Measurements from ENCODE around the gene CCL27. TPM values are rescaled to one million over a fixed set of nuclear protein-coding genes. Genes with fewer than 3 reads are reported as not detected.

Gene CCL27
- total RNA-seq, 2 donors from 2014 or later: not detected

DNA sequence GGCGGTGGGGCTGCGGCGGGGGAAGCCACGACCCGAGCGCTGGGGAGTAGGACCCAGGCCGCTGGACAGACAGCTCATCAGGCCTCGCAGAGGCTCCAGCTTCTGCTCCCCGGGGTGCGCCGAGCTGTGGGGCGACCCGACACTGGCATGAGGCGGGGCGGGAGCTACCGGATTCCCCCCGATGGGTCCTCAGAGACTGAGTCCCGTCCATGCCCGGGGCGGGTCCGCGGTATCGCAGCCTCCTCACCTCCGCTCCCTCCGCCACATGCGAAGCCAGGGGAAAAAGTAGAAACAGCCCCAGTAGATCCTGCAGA is 2.6 kb upstream of the CCL27 start:
- intact Hi-C loops (cut with DNase I): no loop called here

DNA sequence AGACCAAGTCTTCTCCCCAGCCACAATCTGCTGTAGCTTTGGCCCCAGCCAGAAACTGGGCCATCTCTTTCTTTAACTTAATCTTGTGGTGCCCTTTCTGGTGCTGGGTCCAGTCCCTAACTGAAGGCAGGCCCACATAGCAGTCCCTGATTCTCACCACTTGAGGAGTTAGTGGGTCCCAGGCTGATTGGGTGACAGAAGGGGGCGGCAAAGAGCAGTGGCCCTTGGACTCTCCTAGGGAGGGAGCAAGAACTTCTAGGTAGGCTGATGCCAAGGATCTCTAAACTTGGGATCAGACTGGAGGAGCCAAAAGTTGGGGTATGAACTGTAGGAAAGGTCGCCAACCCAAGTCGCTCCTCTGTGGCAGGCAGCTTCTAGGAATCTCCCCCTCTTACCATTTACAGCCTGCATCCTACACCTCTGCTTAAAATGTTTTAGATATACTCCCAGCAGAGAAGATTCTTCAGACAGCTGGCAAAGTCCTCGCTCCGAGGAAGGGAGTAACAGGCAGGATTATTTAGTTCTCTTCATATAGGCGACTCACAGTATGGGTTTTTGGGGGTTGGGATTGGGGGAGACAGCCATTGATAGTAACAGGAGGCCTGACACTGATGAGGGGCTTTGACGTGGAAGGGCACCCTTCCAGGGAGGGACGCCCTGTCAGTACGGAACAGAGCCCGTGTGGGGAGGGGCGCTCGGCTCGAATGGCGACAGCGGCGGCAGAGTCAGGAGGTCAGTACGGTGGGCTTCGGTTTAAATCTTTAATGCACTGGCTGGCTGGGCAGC is 2.0 kb upstream of the CCL27 start:
- Histone ChIP-seq H3K36me3 (replicated peaks in 1 of 2; ENCODE audit: insufficient read depth in 1 of 2, low read depth in 2 of 2) (no peaks in the 10 kb centered on the region), H3K9me3 (no peaks in the 10 kb centered on the region), H3K27me3 (no peaks in the 10 kb centered on the region), H3K4me3 (peak overlapping the region; percentile 18 to 78), H3K4me1 (peaks cover 15% of the 10 kb centered on the region), H3K27ac (peak overlapping the region; percentile 92 to 98 (median 96))
- ATAC-seq: peak; percentile 60
- 6 to 12% methylated on average over 18 of the region's 18 CpGs for WGBS, 2 donors
- intact Hi-C loops (cut with DNase I): no loop called here
- TF ChIP-seq POLR2A (IDR thresholded peaks at IDR 0.05): peak in 2 of 3 donors; percentile 6 to 21
- TF ChIP-seq, protein P1, sequence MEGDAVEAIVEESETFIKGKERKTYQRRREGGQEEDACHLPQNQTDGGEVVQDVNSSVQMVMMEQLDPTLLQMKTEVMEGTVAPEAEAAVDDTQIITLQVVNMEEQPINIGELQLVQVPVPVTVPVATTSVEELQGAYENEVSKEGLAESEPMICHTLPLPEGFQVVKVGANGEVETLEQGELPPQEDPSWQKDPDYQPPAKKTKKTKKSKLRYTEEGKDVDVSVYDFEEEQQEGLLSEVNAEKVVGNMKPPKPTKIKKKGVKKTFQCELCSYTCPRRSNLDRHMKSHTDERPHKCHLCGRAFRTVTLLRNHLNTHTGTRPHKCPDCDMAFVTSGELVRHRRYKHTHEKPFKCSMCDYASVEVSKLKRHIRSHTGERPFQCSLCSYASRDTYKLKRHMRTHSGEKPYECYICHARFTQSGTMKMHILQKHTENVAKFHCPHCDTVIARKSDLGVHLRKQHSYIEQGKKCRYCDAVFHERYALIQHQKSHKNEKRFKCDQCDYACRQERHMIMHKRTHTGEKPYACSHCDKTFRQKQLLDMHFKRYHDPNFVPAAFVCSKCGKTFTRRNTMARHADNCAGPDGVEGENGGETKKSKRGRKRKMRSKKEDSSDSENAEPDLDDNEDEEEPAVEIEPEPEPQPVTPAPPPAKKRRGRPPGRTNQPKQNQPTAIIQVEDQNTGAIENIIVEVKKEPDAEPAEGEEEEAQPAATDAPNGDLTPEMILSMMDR (IDR thresholded peaks at IDR 0.05): peak; percentile 73 to 96 (median 86)
- peak; percentile 87 to 93 (median 90) for DNase-seq

More for the DNA sequence above, 2.6 kb upstream of the CCL27 start:
- H3K4me3 ChIP-seq: peak overlapping the region; percentile 18 to 78
- no peak for ATAC-seq
- no peaks in the 10 kb centered on the region for H3K36me3 ChIP-seq (replicated peaks in 1 of 2; ENCODE audit: insufficient read depth in 1 of 2, low read depth in 2 of 2)
- H3K27me3 ChIP-seq: no peaks in the 10 kb centered on the region
- WGBS, 2 donors: 1% methylated on average over 22 of the region's 26 CpGs; no CpG with 5 or more reads in 1 of the 2 donors
- H3K27ac ChIP-seq: peak overlapping the region; percentile 92 to 98 (median 96)
- peaks cover 15% of the 10 kb centered on the region for H3K4me1 ChIP-seq
- no peaks in the 10 kb centered on the region for H3K9me3 ChIP-seq
- DNase-seq: no peak
- TF ChIP-seq POLR2A (IDR thresholded peaks at IDR 0.05): no peak
- TF ChIP-seq, protein P1 (IDR thresholded peaks at IDR 0.05): peak in 1 of 7 experiments; percentile 6

DNA sequence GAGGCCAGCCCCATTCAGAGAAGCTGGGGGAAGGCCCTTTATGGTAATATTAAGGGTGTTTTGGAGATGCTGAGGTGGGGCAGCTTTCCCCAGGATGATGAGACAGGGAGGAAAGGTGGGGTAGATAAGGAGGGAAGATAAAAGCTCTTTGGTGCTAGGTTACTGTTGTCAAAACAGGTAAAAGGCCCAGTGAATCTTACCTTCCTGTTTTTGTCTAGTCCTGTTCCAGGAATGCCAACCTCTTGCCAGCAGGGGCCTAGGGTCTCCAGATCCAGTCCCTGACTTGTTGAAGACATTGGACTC is 797 bp upstream of the CCL27 start:
- H3K27ac ChIP-seq: no peak overlapping the region
- no peak for ATAC-seq
- no peak overlapping the region for H3K4me3 ChIP-seq
- no peak for DNase-seq
- peaks cover 15% of the 10 kb centered on the region for H3K4me1 ChIP-seq
- no peaks in the 10 kb centered on the region for H3K9me3 ChIP-seq
- no peak for TF ChIP-seq POLR2A (IDR thresholded peaks at IDR 0.05)
- TF ChIP-seq, protein P1 (IDR thresholded peaks at IDR 0.05): no peak
- intact Hi-C loops (cut with DNase I): no loop called here
- H3K36me3 ChIP-seq (replicated peaks in 1 of 2; ENCODE audit: insufficient read depth in 1 of 2, low read depth in 2 of 2): no peaks in the 10 kb centered on the region
- no peaks in the 10 kb centered on the region for H3K27me3 ChIP-seq

DNA sequence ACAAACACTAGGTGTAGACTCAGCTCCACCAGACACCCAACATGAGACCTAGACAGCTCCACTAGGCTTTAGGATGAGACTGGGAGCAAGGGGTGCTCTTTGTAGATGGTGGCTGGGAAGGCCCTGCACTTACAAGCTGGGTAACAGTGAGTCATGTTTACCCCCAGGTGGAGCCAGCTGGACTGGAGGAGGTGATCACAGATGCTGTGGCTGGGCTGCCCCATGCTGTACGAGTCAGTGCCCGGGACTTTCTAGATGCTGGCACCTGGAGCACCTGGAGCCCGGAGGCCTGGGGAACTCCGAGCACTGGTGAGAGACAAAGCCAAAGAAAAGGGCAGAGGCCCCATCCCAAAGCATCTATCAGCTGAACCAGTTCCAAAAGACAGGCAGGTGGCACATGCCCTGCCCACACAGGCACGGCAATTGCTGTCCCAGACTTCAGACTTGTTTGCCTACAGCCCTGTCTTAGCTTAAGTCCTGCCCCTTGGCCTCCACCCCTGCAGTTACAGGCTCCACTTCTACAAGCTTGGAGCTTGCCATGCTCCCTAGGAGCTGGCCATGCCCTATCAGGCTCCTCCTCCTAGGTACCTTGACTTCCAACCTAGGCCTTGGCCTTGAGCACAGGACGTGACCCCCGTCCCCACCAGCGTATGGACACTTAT is 2.7 kb downstream of the CCL27 start:
- Histone ChIP-seq H3K4me1 (peaks cover 12% of the 10 kb centered on the region), H3K9me3 (no peaks in the 10 kb centered on the region), H3K4me3 (no peak overlapping the region), H3K27me3 (no peaks in the 10 kb centered on the region), H3K27ac (no peak overlapping the region), H3K36me3 (replicated peaks in 1 of 2; ENCODE audit: insufficient read depth in 1 of 2, low read depth in 2 of 2) (no peaks in the 10 kb centered on the region)
- WGBS, 2 donors: 60 to 85% methylated on average over 2 to 8 of the region's 8 CpGs
- DNase-seq: peak in 3 of 4 donors; percentile 36 to 84 (median 41)
- no peak for TF ChIP-seq POLR2A (IDR thresholded peaks at IDR 0.05)
- TF ChIP-seq, protein P1 (IDR thresholded peaks at IDR 0.05): no peak
- ATAC-seq: no peak
- intact Hi-C loops (cut with DNase I): no loop called here
